ENCODE measurements around the gene WNT16. TPM values are rescaled to one million over a fixed set of nuclear protein-coding genes. Genes with fewer than 3 reads are reported as not detected.
A peak's percentile ranks its signal among the peaks of the same experiment; 100 is the strongest.

The WNT16 gene
- total and polyA plus RNA-seq, 2 experiments from 2014 or later: 0.58 to 2.8 TPM

GRCh38 chr7:121304102-121304658 lies 24.6 kb upstream of the WNT16 start:
- Histone ChIP-seq H3K79me2 (no peaks in the 10 kb centered on the region), H3K9me3 (ENCODE audit: low read depth) (no peaks in the 10 kb centered on the region), H3K4me1 (ENCODE audit: insufficient read depth) (peaks cover 9% of the 10 kb centered on the region), H4K20me1 (ENCODE audit: insufficient read depth, poor library complexity, severe bottlenecking) (no peaks in the 10 kb centered on the region), H3K36me3 (replicated peaks; ENCODE audit: insufficient read depth, low read depth) (no peaks in the 10 kb centered on the region), H3K9me2 (replicated peaks; ENCODE audit: insufficient read depth) (no peaks in the 10 kb centered on the region), H3K4me3 (no peak overlapping the region), H3K4me2 (peak overlapping the region; percentile 28), H2AFZ (no peak overlapping the region), H3K27ac (no peak overlapping the region), H3K27me3 (no peaks in the 10 kb centered on the region)
- TF ChIP-seq CTCF (IDR thresholded peaks at IDR 0.05; ENCODE audit: poor library complexity) (no peak), EZH2 (IDR thresholded peaks at IDR 0.05; ENCODE audit: borderline replicate concordance) (no peak), EZH2phosphoT487 (IDR thresholded peaks at IDR 0.05; ENCODE audit: low read depth, severe bottlenecking, unreplicated experiment) (no peak)
- no peak for DNase-seq (ENCODE audit: low spot score)
- 74% methylated on average over 1 of the region's 1 CpG for WGBS (ENCODE audit: low lambda C conversion rate, missing lambda C conversion rate)

GRCh38 chr7:121305109-121305508 lies 23.7 kb upstream of the WNT16 start:
- no peaks in the 10 kb centered on the region for H3K36me3 ChIP-seq (replicated peaks; ENCODE audit: insufficient read depth, low read depth)
- WGBS (ENCODE audit: low lambda C conversion rate, missing lambda C conversion rate): 74% methylated on average over 3 of the region's 3 CpGs
- no peaks in the 10 kb centered on the region for H3K9me2 ChIP-seq (replicated peaks; ENCODE audit: insufficient read depth)
- no peak for DNase-seq (ENCODE audit: low spot score)
- peak overlapping the region; percentile 14 for H3K27ac ChIP-seq
- H3K4me2 ChIP-seq: peak overlapping the region; percentile 28
- no peaks in the 10 kb centered on the region for H3K79me2 ChIP-seq
- H3K4me3 ChIP-seq: no peak overlapping the region
- peaks cover 9% of the 10 kb centered on the region for H3K4me1 ChIP-seq (ENCODE audit: insufficient read depth)
- no peaks in the 10 kb centered on the region for H3K27me3 ChIP-seq
- no peak overlapping the region for H2AFZ ChIP-seq
- no peaks in the 10 kb centered on the region for H3K9me3 ChIP-seq (ENCODE audit: low read depth)
- no peaks in the 10 kb centered on the region for H4K20me1 ChIP-seq (ENCODE audit: insufficient read depth, poor library complexity, severe bottlenecking)
- no peak for TF ChIP-seq EZH2phosphoT487 (IDR thresholded peaks at IDR 0.05; ENCODE audit: low read depth, severe bottlenecking, unreplicated experiment)
- TF ChIP-seq EZH2 (IDR thresholded peaks at IDR 0.05; ENCODE audit: borderline replicate concordance): no peak
- TF ChIP-seq CTCF (IDR thresholded peaks at IDR 0.05; ENCODE audit: poor library complexity): no peak

GRCh38 chr7:121306565-121306964 lies 22.2 kb upstream of the WNT16 start:
- TF ChIP-seq EZH2 (IDR thresholded peaks at IDR 0.05; ENCODE audit: borderline replicate concordance) (no peak), CTCF (IDR thresholded peaks at IDR 0.05; ENCODE audit: poor library complexity) (no peak), EZH2phosphoT487 (IDR thresholded peaks at IDR 0.05; ENCODE audit: low read depth, severe bottlenecking, unreplicated experiment) (no peak)
- Histone ChIP-seq H3K4me2 (no peak overlapping the region), H4K20me1 (ENCODE audit: insufficient read depth, poor library complexity, severe bottlenecking) (no peaks in the 10 kb centered on the region), H3K4me3 (no peak overlapping the region), H3K9me2 (replicated peaks; ENCODE audit: insufficient read depth) (no peaks in the 10 kb centered on the region), H3K27ac (no peak overlapping the region), H3K4me1 (ENCODE audit: insufficient read depth) (peaks cover 9% of the 10 kb centered on the region), H3K9me3 (ENCODE audit: low read depth) (no peaks in the 10 kb centered on the region), H3K36me3 (replicated peaks; ENCODE audit: insufficient read depth, low read depth) (no peaks in the 10 kb centered on the region), H2AFZ (no peak overlapping the region), H3K27me3 (no peaks in the 10 kb centered on the region), H3K79me2 (no peaks in the 10 kb centered on the region)
- 57% methylated on average over 3 of the region's 3 CpGs for WGBS (ENCODE audit: low lambda C conversion rate, missing lambda C conversion rate)
- DNase-seq (ENCODE audit: low spot score): no peak
